ENCODE data around the gene ELF2.
"Not testable (repeated sequence)": the region's sequence is repeated elsewhere in the genome, so short reads cannot be mapped to it uniquely, and the experiment has no call there.

Gene ELF2

DNA sequence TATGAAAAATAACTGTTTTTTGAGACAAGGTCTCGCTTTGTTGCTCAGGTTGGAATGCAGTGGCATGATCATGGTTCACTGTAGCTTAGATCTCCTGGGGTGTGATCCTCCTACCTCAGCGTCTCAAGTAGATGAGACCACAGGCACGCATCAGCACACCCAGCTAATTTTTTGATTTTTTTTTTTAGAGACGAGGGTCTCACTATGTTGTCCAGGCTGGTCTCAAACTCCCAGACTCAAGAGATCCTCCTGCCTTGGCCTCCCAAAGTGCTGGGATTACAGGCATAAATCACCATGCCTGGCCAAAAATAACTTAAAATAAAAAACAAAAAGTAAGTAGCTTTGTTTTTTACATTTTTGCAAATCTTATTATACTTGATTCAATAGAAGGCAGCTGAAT is 98.1 kb downstream of the ELF2 start:
- DNase-seq (ENCODE audit: low spot score), result no peak

DNA sequence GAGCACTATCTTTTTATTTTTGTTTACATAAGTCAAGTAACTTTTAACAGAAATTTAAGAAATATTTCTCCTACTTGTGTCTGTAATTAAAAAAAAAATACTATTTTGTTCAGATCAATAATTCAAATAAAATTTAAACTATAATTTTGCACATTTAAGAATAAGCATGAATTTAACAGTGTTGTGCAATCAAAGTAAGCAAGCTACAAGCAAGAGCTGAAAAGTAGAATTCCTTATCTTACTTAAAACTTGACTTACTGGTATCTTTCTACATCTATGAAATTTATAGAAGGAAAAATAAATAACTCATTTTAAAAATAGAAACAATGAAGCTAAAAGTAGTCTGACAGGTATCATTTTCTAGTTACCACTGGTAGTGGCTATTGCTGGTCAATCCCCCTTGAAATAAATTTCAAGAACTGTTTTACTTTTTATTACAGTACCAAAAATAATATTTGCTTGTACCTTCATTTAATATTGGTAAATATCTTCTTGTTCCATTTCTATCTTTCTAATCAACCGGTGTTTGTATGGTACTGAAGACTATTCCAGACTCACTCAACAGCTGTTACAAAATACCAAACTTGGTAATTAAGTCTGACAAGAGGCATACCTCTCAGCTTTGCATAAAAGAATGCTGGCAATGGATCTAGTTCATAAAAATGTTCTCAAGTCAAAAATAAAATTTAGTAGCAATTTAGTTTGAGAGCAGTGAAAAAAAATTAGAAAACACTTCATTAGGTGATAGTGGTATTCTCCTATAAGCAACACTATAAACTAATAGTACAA is 99.3 kb downstream of the ELF2 start:
- no peak for DNase-seq (ENCODE audit: low spot score)

DNA sequence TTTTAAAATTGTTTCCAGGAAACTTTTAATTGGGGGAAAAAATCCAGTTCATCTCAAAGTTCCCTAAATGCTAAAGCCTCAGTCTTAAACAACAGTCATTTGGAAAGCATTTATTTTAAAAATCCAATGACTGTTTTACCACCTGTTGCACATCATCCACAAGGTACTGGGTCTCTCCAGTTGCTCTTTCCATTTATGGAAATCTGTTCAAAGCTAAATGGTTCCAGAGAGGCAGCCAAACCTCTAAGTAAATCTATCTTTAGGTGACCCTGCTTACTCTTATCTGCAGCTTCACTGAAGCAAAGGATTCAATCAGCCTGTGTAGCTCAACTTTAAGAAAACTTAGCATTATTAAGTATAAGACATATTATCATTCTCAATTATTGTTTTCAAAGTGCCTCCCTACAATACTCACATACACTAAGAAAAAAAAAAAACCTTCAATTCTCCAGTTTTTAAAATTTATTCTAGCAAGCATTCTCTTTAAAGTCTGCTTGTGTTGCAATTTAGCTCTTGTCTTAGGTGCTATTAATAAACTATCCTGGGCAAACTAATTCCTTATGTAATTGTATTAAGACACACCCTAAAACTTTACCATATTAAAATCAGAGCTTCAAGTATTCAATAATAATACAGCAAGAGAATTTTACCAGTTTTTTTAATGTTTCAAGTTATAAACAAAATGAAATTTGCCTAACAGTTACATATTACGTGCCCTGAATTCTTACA is 100.8 kb downstream of the ELF2 start:
- no peak for DNase-seq (ENCODE audit: low spot score)

DNA sequence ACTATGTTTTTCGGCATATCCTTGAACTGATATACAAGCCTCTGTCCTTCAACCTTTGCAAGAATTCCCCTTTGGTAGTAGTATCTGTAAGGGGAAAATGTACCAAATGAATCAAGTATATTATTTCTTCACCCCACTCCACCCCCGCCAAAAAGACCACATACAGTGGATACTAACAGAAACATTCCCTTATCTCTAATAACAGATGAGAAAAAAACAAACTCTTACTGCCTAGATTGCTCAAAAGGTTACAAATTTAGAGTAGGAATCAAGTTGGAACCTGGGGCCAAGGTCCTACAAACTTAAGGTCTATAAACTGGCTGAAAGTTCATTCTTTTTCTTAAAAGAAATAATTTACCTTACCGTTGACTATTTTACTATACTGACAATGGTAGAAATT is 116.4 kb downstream of the ELF2 start:
- DNase-seq (ENCODE audit: low spot score), result no peak

DNA sequence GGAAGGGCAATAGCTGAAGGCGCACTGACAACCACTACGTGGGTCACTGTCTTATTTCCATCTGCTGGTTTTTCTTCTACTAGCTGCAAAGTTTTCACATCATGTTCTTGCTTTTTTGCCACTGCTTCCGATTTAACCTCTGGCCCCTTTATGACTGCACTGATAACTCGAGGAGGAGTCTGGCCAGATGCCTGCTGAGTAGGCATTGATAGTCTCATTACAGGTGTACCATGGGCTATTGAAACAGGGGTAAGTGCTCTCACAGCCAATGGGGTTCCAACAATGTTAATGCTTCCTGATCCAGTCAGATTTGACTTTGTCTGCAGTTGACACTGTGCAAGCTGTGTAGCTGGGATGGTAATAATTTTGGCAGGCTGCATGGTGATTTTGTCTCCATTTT is 118.0 kb downstream of the ELF2 start:
- DNase-seq (ENCODE audit: low spot score), result not testable (repeated sequence)

DNA sequence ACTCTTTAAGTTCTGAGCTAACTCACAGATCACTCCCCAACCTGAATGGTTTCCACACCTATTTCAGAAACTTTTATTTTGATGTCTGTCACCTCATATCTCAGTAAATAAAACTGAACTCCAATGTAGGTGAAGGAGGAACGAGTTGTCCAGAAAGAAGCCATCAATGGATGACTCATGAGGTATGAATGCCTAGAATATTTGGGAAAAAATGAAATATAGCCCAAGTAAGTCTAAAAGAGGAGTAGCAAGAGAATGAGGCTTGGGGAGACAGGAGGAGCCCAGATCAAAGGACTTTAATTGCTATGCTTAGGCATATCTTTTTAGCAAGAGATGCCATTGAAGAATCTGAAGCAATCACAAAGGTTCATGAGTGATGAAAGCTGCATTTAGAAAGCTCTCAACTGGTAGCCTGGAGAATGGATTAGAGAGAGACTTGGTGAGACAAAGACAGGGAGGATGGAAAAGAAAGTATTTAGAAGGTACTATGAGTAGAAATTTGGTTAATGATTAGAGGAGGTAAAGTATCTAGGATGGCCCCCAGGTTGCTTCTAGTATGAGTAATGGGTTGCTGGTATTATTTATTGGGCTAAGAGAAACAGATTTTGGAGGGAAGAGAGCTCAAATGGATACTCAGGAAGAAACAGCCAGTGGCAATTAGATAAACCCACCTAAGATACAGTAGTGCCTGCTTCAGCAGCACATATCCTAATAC is 122.1 kb downstream of the ELF2 start:
- DNase-seq (ENCODE audit: low spot score), result peak; percentile 4

DNA sequence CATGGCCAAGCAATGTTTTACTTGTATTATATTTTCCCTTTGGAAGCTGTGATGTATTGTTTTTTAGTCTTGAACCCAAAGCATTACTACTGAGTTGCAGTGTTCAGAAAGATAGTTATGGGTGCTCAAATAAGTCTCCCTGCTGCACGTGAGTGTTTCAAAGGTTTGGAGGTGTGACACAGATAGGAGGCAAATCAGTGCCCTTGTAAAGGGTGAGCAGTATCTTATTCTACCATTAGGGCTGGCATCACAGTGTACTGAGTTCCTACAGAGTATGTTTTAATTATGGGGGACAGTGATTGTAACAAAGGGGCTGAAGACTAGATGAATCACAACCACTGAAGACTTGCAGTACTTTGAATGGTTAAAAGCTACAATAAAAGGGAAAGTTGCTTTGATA is 123.1 kb downstream of the ELF2 start:
- DNase-seq (ENCODE audit: low spot score), result no peak

DNA sequence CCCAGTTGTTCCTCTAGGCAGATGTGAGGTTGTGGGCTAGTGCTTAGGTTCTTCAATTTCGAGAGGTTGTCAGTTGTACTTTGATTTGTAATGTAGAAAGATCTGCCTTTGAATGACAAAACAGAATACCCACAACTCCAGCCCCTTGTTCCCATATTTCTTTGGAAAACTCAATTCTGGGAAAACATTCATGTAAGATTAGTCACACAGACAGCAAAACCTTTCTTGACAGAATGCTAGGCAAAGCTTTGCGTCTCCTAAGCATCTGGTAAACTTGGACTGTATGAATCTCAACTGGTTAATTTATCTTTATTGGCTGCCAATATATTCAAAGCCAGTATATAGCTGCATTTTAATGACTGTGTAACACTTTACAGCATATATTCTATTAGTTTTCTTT is 126.6 kb downstream of the ELF2 start:
- DNase-seq (ENCODE audit: low spot score), result no peak

DNA sequence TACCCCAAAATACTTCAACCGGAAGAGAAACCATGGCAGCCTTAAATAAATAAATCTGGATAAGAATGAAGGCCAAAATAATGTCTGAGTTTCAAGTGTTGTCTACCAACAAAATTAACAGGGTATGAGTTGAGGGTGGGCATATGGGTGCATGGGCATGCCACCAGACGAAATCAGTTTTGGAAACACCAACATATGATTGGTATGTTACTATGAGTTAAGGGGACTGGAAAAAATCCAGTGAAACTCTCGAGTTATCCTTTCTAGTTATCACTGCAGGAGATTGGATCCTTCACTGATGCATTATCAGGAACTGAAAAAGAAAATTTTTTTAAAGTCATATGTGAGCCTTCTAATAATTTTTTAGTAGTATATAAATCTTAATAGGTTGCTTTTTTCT is 129.0 kb downstream of the ELF2 start:
- no peak for DNase-seq (ENCODE audit: low spot score)

DNA sequence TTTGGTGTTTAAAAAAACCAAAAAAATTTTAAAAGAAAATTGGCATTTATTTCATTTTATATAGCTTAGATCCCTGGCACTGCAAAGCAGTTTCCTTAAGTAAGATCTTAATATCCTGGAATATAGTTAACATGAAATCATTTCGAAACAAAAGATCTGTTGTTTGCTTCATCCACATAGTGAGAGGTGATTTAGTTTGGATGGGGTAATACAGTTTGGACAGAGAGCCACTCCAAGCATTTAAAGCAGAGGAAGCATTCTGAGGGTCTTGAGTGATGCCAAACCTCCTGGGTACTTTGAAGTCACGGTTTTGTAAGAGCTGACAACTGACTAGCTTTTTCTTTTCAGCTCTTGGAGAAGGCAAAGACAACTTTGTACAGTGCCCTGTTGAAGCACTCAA is 132.7 kb downstream of the ELF2 start:
- DNase-seq (ENCODE audit: low spot score), result no peak

DNA sequence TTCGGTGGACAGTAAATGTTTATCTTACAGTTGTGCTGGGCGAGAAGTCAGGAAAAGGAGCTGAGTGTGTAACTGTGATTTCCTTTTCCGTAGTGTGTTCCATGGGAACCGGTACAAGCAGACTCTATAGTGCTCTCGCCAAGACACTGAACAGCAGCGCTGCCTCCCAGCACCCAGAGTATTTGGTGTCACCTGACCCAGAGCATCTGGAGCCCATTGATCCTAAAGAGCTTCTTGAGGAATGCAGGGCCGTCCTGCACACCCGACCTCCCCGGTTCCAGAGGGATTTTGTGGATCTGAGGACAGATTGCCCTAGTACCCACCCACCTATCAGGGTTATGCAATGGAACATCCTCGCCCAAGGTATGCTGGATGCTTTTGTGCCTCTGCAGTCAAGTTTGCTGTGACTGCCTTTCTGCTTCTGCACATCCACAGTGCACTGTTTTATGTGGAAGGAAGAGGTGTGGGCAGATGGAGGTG is 134.0 kb downstream of the ELF2 start:
- no peak for DNase-seq (ENCODE audit: low spot score)

DNA sequence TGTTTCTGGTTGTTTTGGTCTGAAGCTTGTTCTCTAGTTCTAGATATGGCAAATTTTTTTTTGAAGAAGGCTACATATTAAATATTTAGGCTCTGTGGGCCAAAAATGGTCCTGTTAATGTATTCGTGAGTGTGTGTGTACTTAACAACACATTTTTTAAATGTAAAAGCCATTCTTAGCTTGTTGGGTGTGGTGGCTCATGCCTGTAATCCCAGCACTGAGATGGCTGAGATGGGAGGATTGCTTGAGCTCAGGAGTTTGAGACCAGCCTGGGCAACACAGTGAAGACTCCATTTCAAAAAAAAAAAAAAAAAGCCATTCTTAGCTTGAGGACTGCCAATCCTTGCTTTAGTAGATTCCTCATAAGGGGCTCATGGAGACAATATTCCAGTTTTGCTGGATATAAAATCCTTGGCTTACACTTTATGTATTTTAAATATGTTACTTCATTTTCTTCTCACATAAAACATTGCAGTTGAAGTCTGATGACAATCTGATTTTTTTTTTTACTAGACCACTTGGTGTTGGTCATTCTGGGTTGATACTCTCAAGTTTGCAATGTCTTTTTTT is 138.1 kb downstream of the ELF2 start:
- DNase-seq (ENCODE audit: low spot score), result no peak

DNA sequence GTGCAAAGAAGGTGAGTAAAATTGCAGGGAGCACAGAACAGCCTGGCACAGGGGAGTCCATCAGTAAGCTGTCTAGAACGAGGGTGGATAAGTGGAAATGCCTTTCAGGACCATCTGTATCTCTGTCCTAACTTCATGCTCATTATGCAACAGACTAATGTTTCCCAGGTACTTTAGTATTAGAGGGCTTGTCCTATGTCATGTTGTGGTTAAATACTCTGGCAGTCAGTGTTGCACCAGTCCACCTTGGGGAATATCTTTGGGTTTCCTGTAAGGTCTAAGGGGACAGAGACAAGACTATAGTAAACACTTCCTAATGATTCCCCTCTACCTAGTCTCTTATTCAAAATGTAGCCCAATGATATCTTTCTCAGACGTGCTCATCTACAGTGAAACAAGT is 140.1 kb downstream of the ELF2 start:
- DNase-seq (ENCODE audit: low spot score), result no peak

DNA sequence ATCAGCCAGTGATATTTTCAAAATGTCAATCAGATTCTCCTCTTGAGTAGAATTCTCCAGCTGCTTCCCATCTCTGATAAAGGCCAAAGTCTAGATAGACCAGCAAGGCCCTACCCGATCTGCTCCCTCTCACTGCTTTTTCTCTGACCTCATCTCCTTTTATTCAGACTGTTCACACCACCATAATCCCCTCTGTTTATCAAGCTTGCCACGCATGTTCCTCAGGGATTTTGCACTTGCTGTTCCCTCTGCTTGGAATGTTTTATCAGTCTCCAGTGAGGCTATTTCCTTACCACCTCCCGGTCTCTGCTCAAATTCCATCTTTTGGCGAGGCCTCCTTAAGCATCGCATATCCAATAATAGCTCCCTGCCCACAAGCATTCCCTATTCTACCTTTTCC is 141.4 kb downstream of the ELF2 start:
- DNase-seq (ENCODE audit: low spot score), result no peak

DNA sequence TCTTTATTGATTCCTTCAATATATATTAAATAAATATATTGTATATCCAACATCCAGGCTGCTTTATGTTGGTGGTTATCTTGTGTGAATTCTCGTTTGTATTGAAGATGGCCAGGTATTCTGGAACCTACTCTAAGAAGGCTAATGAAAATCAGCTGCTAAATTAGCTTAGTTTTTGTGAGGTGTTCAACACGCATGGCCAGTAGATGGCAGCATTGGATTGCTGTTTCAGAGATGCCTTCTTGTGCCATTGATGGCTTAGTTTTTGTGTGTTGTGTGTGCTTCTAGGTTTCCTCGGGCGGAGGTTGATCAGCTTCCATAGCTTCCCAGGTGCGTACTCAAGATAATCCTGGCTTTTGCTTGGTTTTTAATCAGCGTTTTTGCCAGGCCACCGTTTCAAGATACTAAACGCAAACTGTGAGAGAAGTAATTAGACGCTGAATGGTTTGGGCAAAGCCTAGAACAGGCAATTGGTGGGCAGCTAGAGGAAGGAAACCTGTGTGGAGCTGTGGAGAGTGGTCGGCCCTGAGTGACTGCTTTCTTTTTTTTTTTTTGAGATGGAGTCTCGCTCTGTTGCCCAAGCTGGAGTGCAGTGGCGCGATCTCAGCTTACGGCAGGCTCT is 146.3 kb downstream of the ELF2 start:
- DNase-seq (ENCODE audit: low spot score), result peak; percentile 64

DNA sequence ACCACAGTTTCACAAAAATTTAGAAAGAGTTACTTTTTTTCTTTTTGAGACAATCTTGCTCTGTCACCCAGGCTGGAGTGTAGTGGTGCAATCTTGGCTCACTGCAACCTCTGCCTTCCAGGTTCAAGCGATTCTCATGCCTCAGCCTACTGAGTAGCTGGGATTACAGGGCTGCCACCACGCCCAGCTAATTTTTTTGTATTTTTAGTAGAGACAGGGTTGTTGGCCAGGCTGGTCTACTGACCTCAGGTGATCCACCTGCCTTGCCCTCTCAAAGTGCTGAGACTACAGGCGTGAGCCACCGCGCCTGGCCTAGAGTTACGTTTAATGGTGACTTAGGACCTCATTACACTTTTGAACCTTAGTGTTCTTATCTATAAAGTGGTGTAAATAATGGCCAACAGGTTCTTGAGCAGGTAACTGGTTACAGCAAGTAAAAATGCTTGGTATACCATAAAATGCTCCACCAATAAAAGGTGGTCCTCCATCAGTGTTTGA is 147.1 kb downstream of the ELF2 start:
- DNase-seq (ENCODE audit: low spot score), result not testable (repeated sequence)

DNA sequence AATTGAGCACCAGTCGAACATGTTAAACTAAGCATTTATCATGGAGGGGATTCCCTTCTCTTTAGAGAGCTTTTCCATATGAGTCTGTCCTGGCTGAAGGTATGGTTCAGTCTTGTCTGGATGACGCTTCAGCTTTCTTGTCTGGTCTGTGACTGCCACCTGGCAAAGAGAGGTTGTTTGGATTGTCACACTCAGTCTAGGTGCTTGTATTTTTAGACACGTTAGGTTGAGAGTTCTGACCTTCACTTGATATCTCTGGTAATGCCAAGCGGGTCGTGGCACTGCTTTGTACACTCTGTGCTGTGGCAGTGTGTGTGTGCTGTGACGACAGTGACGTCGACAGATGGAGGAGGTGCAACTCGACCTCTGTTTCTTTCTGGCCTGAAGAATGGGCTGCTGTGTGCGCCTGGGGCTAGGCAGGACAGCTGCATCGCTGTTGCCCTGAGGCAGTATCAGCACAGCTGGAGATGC is 148.8 kb downstream of the ELF2 start:
- DNase-seq (ENCODE audit: low spot score), result no peak

DNA sequence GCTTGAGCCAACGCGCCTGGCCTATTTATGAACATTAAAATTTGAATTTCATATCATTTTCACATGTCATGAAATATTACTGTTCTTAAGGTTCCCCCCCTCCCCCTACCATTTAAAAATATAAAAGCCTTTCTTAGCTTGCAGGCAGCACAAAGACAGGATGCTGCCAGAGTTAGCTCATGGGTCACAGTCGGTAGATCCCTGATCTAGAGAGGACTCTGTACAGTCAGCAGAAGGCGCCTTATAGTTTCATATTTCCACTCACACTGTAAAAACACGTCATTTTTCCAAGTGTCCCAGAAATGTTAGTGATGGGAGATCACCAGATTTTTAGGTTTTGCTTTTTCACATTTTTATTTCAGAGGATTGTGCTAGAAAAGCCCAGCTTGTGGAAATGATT is 149.2 kb downstream of the ELF2 start:
- no peak for DNase-seq (ENCODE audit: low spot score)

DNA sequence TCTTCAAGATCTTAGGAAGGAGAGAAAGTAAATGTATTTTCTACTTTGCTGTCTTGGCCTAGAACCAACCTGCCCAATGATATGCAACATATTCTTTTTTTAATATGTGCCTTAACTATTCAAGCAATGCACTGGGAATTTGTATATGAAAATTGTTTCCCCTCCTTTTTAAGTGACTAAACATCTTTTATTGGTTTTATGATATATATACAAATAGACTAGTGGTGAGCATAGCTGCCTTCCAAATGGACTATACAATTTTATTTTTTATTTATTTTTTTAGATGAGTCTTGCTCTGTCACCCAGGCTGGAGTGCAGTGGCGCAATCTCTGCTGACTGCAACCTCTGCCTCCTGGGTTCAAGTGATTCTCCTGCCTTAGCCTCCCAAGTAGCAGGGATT is 151.2 kb downstream of the ELF2 start:
- no peak for DNase-seq (ENCODE audit: low spot score)

DNA sequence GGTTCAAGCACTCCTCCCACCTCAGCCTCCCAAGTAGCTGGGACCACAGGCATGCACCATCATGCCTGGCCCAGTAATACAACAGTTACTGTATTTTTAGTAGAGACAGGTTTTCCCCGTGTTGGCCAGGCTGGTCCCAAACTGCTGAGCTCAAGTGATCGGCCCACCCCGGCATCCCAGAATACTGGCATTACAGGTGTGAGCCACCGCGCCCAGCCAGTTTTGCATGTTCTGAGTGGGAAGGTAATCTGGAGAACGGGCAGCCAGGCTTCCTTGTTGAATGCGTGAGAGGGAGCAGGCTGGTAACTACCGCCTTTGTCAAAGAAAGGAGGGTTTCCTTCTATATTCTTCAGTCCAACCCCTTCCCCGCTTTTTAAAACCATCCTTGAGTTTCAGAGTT is 152.3 kb downstream of the ELF2 start:
- DNase-seq (ENCODE audit: low spot score), result no peak

DNA sequence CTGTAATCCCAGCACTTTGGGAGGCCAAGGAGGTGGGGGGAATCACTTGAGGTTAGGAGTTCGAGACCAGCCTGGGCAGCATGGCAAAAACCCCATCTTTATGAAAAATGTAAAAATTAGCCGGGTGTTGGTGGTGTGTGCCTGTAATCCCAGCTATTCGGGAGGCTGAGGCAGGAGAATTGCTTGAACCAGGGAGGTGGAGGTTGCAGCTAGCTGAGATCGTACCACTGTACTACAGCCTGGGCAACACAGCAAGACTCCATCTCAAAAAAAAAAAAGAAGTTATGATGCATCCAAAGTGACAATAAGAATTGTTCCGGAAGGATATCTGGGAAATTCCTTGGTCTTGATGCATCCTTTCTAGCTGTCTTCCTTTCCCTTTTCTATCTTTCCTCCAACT is 154.2 kb downstream of the ELF2 start:
- no peak for DNase-seq (ENCODE audit: low spot score)

DNA sequence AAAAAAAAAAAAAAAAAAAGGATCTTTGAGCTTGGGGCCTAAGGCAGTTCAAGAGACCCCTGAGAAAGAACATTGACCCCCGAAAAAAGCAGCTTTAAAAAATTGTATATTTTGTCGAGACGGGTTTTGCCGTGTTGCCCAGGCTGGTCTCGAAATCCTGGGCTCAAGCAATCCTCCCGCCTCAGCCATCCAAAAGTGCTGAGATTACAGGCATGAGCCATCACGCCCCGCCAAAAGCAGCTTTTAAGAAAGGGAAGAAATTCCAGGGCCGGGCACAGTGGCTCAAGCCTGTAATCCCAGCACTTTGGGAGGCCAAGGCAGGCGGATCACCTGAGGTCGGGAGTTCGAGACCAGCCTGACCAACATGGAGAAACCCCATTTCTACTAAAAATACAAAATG is 155.9 kb downstream of the ELF2 start:
- not testable (repeated sequence) for DNase-seq (ENCODE audit: low spot score)

Data from SW480 (cell line).